22Rv1 (cell line): Measurements from ENCODE around the gene FBXO11.
A peak's percentile ranks its signal among the peaks of the same experiment; 100 is the strongest.

Source experiments
- CTCF ChIP-seq: fragments of 450-650 bp; IDR thresholded peaks from 2 replicates; pipeline ENCODE4 v1.5.1; 2017; ENCODE audit warnings: mild to moderate bottlenecking
- ZFX ChIP-seq: fragments of 450-650 bp; IDR thresholded peaks from 2 replicates; pipeline ENCODE4 v1.6.1; 2017; ENCODE audit warnings: antibody characterized with exemption, borderline replicate concordance

GRCh38 chr2:47767880-47768609, 138.3 kb downstream of the FBXO11 start:
- peak; percentile 83 for TF ChIP-seq CTCF
- no peak for TF ChIP-seq ZFX
